Fibroblast of the aortic adventitia (primary cell): ENCODE data around the gene SLC25A13. TPM values are rescaled to one million over a fixed set of nuclear protein-coding genes. Genes with fewer than 3 reads are reported as not detected.
A peak's percentile ranks its signal among the peaks of the same experiment; 100 is the strongest.

Experiments
- DNase-seq: peaks from one replicate; pipeline ENCODE4 v3.0.0-alpha.2; 2010; ENCODE audit warnings: low read depth
- H3K4me3 ChIP-seq: 2 replicates; pipeline ENCODE4 v1.5.1; 2011; ENCODE audit warnings: low read depth, mild to moderate bottlenecking, control low read depth, low read length, moderate library complexity
- CTCF ChIP-seq: IDR thresholded peaks from 2 replicates; pipeline ENCODE4 v1.5.1; 2011; ENCODE audit warnings: mild to moderate bottlenecking, low read length, control low read depth, inconsistent platforms; ENCODE audit not compliant: insufficient read depth
- total RNA-seq: library from RNA; depleted of rRNA; stranded (reverse); fragments of >200 nt; gene quantifications from 2 replicates; pipeline ENCODE4 v1.2.3, GENCODE V29; 2012; ENCODE audit warnings: low replicate concordance

Gene SLC25A13
- total RNA-seq, 1 donor, result 14.3 TPM

DNA sequence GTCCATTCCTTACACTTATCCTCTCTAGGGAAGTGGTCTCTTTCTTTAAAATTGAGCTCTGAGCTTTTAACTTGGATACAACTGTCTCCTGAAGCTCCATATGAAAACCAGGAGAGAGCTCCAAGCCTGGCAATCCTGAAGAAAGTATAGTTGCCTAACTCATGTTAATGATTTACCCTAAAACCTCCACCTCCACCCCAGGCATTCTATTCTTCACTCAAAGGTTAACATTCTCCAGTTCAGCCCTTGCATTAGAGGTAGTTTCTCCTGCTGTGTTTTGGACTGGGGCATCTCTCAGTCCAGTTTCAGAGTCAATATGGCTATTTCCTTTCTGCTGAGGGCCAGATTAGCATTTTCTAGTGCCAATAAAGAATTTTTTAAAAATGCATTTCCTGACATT lies 195.5 kb downstream of the SLC25A13 start:
- DNase-seq, result no peak
- no peak overlapping the region for H3K4me3 ChIP-seq
- TF ChIP-seq CTCF, result no peak

GRCh38 chr7:96122746-96123145 lies 199.2 kb downstream of the SLC25A13 start:
- DNase-seq, result no peak

GRCh38 chr7:96121752-96122151 lies 200.1 kb downstream of the SLC25A13 start:
- TF ChIP-seq CTCF, result no peak
- no peak overlapping the region for H3K4me3 ChIP-seq
- no peak for DNase-seq

More at GRCh38 chr7:96122746-96123145, 199.2 kb downstream of the SLC25A13 start:
- no peak overlapping the region for H3K4me3 ChIP-seq
- TF ChIP-seq CTCF, result no peak

GRCh38 chr7:96120445-96121225 lies 201.3 kb downstream of the SLC25A13 start:
- peak; percentile 18 for DNase-seq
- no peak for TF ChIP-seq CTCF
- H3K4me3 ChIP-seq, result no peak overlapping the region

DNA sequence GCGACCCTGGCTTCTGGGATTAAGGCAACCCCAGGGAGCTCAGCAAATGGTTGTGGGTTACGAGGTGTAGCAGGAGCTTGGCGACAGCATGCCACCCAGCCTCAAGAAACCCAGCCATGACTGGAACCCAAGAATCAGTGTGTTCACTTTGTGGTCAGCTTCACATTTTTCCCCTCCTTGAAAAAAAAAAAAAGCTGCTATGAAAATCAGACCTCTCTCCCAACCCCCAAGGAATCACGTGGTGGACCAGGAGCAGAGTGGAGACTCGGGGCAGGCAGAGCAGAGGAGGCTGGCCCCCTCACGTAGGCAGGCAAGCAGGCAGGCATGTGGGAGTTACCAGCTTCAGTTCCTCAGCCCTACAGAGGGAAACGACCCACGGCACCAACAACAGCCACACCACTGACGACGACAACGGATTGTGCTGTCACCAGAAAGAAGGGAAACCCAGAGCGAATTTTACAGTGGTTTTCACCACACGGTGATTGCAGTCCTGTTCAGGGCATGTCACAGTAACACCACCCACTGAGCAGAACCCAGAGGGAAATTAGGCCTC lies 203.4 kb downstream of the SLC25A13 start:
- no peak overlapping the region for H3K4me3 ChIP-seq
- no peak for DNase-seq
- no peak for TF ChIP-seq CTCF

DNA sequence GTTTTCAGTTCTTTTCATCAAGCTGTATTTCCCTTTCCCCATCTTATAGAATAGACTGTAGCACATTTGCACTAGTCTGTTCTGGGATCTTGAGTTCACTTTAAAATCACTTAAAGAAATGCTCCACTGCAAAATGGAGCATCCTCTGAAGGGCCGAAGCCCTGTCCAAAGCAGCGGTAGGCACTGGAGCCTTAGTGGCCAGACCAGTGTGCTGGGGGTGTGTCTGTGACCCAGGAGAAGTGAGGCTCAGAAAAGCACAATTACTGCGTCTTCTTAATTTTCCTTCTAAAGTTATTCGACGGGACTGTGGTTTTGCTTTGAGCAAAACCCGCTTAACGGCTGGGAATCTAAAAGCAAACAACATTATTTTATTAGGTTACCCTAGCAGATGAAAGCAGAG lies 205.7 kb downstream of the SLC25A13 start:
- DNase-seq, result no peak
- TF ChIP-seq CTCF, result no peak

More for the DNA sequence above, 205.7 kb downstream of the SLC25A13 start:
- H3K4me3 ChIP-seq, result no peak overlapping the region
